RPMI8226 (cell line): ENCODE measurements around the gene TSPAN3.
A peak's percentile ranks its signal among the peaks of the same experiment; 100 is the strongest.

Experiments
- DNase-seq: peaks from one replicate; pipeline ENCODE4 v3.0.0-alpha.2; 2015

Gene TSPAN3

DNA sequence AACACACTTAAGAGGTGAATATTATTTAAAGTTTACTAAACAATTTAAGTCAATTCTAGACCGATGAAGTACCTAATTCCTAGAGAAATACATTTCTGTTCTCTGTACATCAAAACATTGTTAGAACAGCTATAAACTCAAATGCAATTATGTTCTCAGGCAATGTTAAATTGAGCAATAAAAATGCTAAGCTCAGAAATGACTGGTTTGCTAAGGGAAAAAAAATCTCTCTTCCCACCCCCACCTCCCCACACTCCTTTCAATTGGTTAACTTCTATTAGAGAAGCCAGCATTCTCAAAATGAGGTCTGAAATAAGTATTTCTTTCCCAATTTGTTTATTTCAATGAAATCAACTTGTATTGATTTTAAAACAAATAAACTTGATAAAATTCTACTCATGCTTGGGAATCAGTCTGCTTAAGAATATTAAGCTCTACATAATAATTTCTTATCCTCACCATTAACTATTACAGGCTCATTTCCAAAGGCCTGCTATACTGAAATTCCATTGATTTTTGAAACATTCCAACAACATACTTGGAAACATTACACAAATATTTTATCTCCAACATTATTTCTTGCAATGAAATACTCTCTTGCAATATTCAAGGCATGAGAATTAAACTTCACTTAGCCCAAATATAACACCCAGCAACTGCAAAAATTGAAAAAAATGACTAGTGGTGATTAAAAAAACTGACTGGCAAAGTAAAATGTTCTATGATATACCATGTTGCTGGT is 22.6 kb downstream of the TSPAN3 start:
- no peak for DNase-seq

DNA sequence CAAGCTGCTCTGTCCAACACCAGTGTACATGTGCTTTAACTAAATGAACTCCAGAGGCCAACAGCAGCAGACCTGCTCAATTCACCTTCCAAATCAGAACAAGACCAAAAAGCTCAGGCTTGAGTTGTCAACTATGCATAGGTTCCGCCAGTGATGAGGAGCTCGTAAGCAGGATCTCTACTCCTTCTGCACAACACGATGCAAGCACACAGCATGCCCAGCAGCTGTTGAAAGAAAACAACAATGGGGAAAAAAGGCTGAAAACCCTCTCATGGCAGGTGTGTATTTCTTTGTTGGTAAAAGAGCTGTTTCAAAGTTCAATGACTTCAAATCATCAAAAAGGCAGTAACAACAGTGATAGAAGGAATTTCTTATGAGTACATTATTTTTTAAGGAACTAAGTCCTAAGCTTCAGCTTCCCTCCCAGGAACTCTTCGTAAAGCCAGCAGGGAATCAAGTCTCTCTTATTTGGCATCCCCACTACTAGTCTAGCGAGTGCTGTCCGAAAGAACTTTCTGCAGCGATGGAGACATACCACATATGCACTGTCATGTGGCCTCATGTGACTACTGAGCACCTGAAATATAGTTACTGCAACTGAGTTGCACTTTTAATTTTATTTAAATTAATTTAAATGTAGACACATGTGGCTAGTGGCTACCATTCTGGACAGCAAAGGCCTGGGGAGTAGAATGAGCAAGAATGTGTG is 24.1 kb downstream of the TSPAN3 start:
- DNase-seq = no peak

DNA sequence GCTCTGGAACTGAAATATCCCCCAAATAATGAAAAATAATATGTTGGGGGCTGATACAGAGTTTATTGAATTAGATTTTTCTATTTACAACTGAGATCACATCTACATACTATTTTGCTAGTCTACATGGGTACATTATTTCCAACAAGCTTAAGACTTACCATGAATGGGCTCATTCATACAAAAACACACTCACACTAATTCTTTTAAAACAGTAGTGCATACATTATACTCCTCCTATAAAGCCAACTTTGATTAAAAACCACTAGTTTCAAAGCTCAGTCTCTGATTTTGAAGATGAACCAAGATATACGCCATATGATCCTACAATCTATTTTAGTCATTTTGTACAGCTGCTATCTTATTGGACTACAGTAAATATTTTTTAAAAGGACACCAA is 24.9 kb downstream of the TSPAN3 start:
- DNase-seq = no peak

DNA sequence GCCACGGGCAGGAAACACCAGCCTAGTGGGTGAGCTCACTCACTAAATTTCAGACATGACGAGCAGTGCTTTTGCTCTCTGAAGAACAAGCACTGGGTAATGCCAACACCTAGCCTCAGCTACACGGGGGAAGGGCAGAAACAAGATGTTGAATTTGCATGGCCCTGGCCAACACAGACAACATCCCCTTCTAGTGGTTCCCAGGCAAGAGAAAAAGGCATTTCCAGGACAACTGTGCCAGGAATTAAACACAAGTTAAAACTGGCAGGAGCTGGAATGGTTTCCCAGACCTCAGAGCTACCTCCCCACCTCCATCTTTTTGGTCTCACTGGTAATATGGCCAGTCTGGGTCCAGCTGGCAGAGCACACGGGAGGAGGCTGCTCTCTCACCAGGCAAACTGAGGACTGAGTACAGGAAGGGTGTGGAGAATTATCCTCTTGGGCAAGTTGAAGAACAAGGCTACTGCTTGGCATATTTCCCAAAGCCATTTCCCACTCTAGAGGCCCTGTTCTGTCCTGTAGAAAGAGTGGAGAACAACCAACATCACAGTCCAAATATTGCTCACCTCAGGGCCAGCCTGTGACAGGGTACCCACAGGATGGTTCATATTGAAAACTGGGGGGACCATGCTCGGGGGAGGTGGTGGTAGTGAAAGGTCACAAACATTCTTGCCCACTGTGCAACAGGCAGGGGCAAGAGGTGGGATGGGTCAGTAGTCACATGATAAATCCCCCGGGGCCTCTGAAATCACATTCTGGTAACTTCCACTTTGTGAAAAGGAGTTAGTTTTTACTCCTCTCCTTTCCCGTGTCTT is 26.5 kb downstream of the TSPAN3 start:
- DNase-seq = no peak

DNA sequence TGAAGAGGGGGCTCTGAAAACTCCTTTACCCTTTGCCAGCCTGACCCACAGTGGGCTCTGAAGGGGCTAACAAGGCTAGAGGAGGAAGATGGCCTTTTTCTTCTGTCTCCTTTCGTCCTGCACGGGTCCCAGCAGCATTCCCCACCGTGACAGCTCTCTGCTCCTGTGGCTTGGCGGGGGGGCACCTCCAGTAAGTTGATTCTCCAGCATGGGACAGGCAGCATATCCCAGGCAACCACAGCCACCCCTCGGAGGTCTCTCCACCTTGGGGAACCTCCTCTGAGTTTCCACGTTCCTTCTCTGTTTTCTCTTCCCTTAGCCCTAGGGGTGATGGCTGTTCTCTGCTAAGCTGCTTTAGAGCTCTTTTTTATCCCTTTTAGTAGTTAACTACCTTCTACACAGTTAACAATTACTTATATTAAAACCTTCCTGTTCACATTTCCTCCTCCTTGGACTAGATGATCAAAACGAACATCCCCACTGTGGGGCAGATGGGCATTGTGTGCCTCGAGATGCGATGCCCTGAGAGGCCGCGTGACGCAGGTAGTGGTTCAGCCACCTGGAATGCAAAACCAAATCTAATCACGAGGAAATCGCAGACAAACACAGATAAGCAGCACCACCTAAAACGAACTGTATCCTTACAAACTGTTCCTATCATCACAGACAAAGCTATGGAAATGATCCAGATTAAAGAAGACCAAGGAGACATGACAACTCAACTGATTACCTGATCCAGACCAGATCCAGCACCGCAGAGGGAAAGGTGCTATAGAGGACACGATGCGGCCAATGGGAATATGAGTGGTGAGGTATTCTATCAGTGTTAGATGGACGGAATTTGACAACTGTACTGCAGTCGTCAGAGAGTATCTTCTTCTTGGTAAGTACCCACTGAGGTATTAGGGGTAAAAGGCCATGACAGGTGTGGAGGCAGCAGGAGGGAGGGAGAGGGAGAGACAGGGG is 27.7 kb downstream of the TSPAN3 start:
- no peak for DNase-seq

DNA sequence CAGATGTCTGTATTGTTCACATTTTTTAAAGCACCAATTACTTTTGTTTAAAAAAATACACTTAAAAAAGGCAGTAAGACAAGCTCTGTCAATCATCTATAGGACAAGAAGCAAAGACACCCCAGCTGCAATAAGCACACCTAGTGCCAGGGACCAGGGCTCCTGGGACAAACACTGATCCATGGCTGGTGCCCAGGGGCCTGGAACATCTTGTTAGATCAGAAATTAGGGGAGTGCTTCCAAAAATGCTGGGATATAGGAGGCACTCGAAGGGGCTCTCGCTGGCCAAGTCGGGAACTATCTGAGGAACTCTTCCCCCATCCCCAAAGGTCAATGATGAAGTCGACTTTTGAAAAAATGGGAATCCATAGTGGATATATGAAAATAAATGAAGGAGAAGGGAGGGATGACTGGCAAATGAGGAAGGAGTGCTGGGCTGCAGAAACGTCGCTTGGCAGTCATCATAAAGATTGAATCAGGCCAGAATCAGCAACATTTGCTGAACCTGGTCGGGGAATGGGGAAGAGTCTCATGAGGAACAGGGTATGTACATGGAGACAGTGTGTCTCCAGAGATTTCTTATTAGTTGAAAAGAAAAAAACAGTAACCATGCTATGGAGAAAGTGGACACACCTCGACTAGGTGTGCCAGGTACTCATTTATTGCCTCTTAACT is 28.5 kb downstream of the TSPAN3 start:
- DNase-seq = no peak

DNA sequence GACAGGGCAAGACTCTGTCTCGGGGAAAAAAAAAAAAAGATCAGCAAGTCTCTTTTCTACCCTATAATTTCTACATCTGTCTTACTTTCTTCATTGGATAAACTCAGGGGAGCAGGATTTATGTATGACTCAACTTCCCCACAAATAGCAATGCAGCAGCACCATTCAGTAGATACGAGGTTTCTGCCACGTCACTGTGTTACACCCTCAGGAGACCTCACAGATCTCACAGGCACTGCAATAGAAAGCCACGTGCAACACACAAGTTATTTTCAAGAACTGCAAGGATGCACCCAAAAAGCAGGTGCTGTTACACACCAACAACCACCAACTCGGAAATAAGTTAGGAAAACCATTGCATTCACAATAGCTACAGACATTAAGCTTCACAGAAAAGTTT is 30.2 kb downstream of the TSPAN3 start:
- DNase-seq = no peak

DNA sequence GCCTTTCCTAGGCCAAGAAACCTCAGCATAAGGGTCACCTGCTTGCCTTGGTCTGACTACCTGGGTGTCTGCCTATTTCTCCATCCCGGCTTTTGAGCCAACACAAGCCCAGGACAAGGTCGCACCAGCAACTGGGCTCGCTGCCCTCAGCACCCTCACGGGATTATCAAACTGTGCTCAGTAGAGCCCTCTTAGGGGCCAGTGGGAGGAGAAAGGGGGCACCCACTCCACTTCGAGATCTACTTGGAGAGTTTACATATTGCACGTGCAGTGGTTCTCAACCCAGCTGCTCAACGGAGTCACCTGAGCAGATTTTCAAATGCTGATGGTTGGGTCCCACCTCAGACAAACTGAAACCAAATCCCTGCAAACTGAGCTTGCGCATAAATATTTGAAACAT is 31.1 kb downstream of the TSPAN3 start:
- no peak for DNase-seq

DNA sequence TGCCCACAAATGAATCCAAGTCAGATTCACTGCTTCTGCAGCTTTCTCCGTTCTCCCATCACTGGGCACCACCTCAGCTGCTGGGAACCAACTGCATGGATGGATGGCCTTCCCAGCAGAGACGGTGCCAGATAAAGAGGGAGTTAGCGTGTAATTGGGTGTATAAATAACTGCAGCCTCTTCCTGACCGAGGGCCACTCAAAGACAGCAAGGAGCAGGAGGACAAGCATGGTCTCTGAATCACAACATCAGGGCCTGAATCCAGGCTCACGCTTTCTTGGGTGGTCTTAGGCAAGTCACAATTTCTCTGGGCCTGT is 31.7 kb downstream of the TSPAN3 start:
- no peak for DNase-seq

DNA sequence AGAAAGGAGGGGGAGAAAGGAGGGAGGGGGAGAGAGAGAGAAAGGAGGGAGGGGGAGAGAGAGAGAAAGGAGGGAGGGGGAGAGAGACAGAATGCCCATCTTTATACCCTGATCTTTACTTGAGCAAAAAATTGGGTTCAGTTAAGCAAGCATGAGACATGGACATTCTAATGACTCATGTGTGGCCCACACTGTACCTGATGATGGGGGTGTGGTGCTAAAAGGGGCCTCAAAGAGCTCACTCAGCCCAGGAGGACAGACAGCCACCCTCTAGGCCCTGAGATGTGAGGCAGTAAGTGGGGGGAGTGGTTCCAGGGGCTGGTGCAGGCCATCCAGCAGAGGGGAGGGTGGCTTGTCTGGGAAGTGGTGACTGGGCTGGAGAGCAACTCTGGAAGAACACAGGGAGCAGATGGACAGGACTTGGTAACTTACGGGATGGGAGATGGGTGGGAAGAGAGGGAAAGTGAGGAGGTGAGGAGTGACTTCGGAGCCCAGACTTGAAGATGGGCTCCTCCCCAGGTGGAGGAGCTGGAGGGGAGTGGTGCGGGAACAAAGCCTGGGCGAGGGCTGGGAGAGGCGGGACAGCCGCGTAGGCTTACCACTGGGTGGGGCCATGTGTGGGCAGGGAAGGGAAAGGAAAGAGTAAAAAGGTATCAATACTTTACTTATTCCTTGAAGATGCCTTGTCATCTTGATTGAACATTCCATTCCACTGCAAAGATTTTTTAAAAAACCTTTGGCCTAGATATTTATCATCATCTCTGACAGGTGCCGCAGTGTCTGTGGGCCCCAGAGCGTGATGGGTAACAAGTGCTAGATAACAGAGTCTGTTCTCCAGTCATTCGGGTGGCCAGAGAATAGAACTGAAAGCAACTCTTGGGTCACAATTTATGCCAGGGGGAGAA is 32.3 kb downstream of the TSPAN3 start:
- DNase-seq = no peak

DNA sequence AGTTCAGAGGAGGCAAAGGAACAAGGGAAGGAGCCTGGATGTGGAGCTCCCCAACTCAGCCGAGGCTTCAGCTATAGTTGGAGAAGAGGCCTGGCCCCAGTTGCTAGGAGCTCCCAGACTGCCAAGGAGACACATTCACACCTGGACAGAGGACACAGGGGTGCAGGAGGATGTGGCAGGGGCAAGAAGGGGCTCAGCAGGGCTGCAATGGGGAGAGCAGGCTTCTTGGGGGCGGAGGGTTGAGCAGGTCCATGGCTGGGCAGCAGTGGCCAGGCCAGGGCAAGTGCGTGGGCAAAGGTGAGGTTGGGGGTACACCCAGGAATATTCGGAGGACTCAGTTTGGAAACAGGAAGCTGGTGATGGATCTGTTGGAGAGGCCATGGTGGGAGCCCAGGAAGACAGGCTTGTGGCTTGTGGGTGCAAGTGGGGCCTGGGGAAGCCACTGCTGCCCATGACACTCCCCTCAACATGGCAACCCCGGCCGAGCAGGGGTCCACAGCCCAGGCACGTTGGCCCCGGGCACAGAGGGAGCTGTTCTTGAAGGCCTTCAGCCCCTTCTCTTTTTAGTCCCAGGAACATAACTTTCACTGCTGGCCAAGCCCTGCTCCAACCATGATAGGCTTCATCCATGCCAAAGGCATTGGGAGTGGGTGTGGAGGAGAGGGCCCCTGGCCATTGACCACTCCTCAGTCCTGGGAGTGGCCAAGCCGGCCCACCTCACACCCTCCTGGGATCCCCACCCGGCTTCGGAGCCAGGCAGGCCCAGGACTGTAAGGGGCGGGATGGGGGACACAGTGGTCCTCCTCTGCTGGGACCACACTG is 33.3 kb downstream of the TSPAN3 start:
- DNase-seq = no peak

DNA sequence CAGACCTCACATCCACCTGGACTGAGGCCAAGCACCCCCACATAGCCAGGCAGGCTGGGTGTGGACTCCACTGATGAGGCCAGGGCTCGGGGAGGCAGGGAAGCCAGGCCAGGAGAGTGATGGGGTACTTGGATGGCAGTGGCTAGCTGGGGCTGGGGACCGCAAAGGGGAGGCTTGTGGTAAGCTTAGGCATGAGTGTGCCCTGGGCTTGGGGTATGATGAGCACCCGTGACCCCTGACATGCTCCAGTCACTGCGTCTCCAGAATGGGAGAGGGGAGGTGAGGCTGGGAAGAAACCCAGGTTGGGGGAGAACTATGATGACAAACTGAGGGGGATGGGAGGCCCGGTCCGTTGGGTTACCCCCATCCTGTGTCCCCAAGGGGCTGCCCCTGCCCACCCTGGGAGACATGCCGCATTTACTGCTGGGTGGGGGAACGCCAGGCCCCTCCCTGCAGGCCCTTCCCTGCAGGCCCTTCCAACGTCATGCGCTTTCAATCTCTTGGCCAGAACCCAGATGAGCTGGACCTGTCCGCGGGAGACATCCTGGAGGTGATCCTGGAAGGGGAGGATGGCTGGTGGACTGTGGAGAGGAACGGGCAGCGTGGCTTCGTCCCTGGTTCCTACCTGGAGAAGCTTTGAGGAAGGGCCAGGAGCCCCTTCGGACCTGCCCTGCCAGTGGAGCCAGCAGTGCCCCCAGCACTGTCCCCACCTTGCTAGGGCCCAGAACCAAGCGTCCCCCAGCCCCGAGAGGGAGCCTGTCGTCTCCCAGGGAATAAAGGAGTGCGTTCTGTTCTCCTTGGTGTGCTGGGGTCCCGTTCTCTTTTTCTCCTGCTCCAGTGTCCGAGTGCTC is 34.1 kb downstream of the TSPAN3 start:
- no peak for DNase-seq

DNA sequence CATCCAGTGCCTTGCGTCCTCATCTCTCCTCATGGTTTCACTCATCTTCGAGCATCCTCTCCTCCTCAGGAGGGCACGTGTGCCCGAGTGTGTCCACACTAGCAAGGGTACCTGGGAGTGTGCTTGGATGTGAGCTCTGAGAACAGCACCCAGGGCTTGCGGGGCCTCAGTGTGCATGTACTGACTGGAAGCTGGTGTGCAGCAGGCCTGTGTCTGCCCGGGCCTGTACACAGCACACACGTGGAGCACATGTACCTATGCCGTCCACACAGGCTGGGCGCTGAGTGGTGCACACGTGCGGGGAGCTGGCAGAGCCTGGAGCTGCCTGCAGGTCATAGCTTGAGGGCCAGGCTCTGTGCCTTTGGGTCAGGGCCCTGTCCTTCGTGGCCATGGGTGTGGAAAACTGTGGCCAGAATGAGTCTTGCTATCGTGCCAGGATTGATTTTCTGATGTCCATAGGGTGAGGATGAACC is 34.9 kb downstream of the TSPAN3 start:
- DNase-seq = no peak

DNA sequence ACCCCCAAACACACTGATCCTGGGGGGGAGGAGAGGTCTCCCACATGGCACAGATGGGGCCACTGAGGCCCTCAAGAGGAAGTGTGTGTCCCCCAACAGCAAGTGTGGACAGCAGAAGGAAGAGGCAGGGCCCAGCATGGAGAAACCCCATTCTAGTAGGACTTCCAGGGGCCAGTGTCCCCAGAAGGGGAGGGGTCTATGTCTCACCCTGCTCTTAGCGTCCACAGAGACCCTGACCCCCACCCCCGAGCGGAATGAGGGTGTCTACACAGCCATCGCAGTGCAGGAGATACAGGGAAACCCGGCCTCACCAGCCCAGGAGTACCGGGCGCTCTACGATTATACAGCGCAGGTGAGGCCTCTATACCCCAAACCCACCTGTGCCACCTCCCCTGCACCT is 35.3 kb downstream of the TSPAN3 start:
- no peak for DNase-seq

DNA sequence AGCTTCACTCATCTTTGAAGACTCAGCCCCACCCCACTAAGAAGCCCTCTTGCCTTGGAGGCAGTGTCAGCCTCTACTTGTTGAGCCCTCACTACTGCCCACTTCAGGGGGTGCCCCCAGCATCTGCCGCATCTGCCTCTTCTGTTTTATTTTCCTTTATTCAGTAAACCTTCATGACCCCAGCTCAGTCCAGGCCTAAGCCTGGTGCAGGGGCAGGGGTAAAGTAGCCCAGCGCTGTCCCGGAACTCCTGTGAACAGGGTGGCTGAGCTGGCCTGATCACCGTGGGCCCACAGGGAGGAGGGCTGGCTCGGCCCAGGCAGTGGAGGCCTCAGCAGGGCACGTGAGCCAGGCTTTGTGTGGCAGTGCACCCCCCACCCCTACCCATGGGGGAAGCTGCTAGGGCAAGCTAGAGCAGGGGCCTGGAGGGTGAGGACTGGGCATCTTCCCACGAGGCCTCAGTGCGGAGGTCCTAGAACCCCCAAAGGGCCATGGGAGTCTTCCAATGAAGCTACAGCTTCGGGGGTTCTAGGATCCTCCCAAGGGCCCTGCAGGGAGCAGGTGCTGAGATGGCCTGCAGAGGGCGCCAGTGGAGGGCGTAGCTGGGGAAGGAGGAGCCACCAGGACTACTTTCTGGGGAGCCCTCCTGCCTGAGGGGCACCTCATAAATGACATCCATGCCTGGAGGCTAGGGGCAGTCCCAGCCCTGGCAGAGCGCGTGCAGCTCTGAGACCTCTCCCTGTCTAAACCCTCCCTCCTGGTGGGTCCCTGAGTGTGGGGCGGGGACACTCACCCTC is 36.0 kb downstream of the TSPAN3 start:
- DNase-seq = peak; percentile 67

DNA sequence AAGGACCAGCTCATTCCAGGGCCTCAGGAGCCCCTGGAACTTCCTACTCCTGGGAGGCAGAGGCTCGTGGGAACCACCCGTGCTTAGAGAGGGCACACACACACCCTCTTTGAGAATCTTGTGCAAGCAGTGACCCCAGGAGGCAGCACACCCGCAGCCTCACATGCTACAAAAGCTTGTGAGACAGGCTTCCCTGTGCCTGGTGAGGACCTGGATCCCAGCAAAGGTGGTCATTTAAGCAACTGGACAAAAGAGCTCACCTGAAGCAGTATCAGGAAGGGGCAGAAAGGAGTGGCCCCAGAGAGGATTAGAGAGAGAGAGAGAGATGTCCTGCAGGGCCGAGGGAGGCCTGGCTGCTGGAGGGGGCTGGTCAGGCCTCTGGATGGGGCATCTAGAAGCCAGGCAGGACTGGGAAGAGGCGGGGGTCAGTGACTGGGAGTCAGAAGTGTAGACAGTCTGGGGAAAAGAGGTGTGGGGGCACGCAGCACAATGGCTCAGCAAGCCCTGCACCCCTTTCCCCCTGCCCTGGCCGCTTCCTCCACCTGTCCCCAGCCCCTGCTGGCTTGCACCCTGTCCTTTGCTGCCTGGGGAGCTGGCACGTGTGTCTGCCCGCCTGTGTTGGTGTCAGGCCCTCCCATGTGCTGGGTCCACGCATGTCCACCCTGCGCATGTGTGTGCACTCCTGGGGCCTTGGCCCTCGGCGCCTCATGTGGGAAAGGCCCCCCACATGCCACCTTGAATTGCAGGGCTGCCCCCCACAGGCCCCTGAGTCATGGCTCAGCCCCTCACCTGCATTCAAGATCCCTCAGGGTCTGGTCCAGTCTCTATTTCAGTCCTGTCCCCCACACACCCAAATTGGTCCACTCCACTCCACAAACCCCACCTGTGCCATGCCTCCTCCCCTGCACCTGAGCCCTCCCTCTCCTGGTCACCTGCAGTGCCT is 36.9 kb downstream of the TSPAN3 start:
- no peak for DNase-seq

DNA sequence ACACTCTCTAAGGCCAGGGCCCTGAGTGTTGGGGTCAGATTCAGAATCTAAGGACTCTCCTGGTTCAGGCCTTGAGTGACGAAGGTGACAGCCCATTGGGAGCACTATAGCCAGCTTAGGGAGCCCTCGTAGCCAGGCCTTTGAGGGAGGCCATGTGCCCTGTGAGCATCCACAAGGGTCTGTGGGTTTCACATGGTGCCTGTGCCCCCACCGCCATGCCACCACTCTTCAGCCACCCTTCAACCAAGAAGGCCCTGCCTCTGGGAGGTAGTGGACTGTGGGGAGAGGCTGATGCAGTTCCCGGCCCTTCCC is 37.5 kb downstream of the TSPAN3 start:
- DNase-seq = no peak
